ENCODE data around the gene INTS13.

- TF ChIP-seq POLR2A (IDR thresholded peaks at IDR 0.05) (no peak), POLR2AphosphoS5 (IDR thresholded peaks at IDR 0.05) (peak in 2 of 4 donors; percentile 9 to 10), EP300 (IDR thresholded peaks at IDR 0.05) (no peak)
Observed at GRCh38 chr12:26939192-26939832, 1.5 kb upstream of the INTS13 start.

All from sigmoid colon (tissue), 4 donors.